Non-pigmented ciliary epithelial cell (primary cell): Measurements from ENCODE around the gene AK8.

Experiments
- DNase-seq: peaks from one replicate; pipeline ENCODE4 v3.0.0-alpha.2; 2010; ENCODE audit warnings: low read depth

The AK8 gene

GRCh38 chr9:132887181-132888120, 9.4 kb upstream of the AK8 start:
- DNase-seq = no peak

GRCh38 chr9:132886334-132886725, 8.2 kb upstream of the AK8 start:
- DNase-seq = no peak

GRCh38 chr9:132885720-132886333, 7.7 kb upstream of the AK8 start:
- no peak for DNase-seq

- no peak for DNase-seq
Observed at GRCh38 chr9:132883349-132884294, 5.5 kb upstream of the AK8 start.

- no peak for DNase-seq
Observed at GRCh38 chr9:132882616-132883015, 4.5 kb upstream of the AK8 start.

- DNase-seq = no peak
Observed at GRCh38 chr9:132881826-132882225, 3.7 kb upstream of the AK8 start.

GRCh38 chr9:132880324-132880661, 2.2 kb upstream of the AK8 start:
- no peak for DNase-seq

- DNase-seq = no peak
Observed at GRCh38 chr9:132879457-132880323, 1.6 kb upstream of the AK8 start.

GRCh38 chr9:132878695-132879456, 792 bp upstream of the AK8 start, which contains the start of gene SPACA9:
SPACA9 (plus strand) TSS chr9:132878898; CDS start chr9:132883948, 5,050 bp downstream.
- no peak for DNase-seq

- no peak for DNase-seq
Observed at GRCh38 chr9:132877458-132877823, 643 bp downstream of the AK8 start.

- no peak for DNase-seq
Observed at GRCh38 chr9:132876849-132877248, 1.2 kb downstream of the AK8 start.

- no peak for DNase-seq
Observed at GRCh38 chr9:132875159-132875558, 2.9 kb downstream of the AK8 start.

GRCh38 chr9:132873403-132873802, 4.7 kb downstream of the AK8 start:
- no peak for DNase-seq

GRCh38 chr9:132869266-132869665, 8.8 kb downstream of the AK8 start:
- DNase-seq = no peak

GRCh38 chr9:132866898-132867297, 11.2 kb downstream of the AK8 start:
- no peak for DNase-seq

GRCh38 chr9:132864691-132865090, 13.4 kb downstream of the AK8 start:
- no peak for DNase-seq

- no peak for DNase-seq
Observed at GRCh38 chr9:132864277-132864676, 13.8 kb downstream of the AK8 start.

- no peak for DNase-seq
Observed at GRCh38 chr9:132863096-132863495, 15.0 kb downstream of the AK8 start.

GRCh38 chr9:132862533-132862932, 15.6 kb downstream of the AK8 start:
- no peak for DNase-seq

GRCh38 chr9:132861666-132862065, 16.4 kb downstream of the AK8 start:
- DNase-seq = no peak

GRCh38 chr9:132858751-132859150, 19.3 kb downstream of the AK8 start:
- DNase-seq = no peak
